CD14-positive monocyte (primary cell): ENCODE results near the gene VANGL1. TPM values are rescaled to one million over a fixed set of nuclear protein-coding genes. Genes with fewer than 3 reads are reported as not detected.
A peak's percentile ranks its signal among the peaks of the same experiment; 100 is the strongest.

Experiments used
- DNase-seq, 3 donors: peaks; one replicate each; pipeline ENCODE4 v3.0.0-alpha.2; 2011 to 2022
- H2AFZ ChIP-seq: 2 replicates; pipeline ENCODE4 v1.6.0; 2012; ENCODE audit warnings: mild to moderate bottlenecking, low read depth, low read length, inconsistent platforms; ENCODE audit not compliant: insufficient read depth, poor library complexity, severe bottlenecking
- H3K27ac ChIP-seq, 2 donors: 1 replicate in 1 of 2; 2 replicates in 1 of 2; pipeline ENCODE4 v1.5.1; 2012 to 2013; ENCODE audit warnings: low read length in 2 of 2, control low read depth in 1 of 2, inconsistent platforms in 1 of 2, low read depth in 1 of 2, mild to moderate bottlenecking in 1 of 2
- H3K27me3 ChIP-seq, 2 donors: one replicate each; pipeline versions ENCODE4 v1.6.0 to v1.6.1; 2011 to 2013; ENCODE audit warnings: low read length in 2 of 2; ENCODE audit not compliant: control insufficient read depth in 2 of 2, insufficient read depth in 2 of 2
- H3K36me3 ChIP-seq, 2 donors: replicated peaks in 1 of 2; 1 replicate in 1 of 2; 2 replicates in 1 of 2; pipeline versions ENCODE4 v1.5.1 to v1.6.1; 2012 to 2013; ENCODE audit warnings: low read length in 2 of 2, control low read depth in 1 of 2, inconsistent platforms in 1 of 2, mild to moderate bottlenecking in 1 of 2; ENCODE audit not compliant: insufficient read depth in 2 of 2, control insufficient read depth in 1 of 2
- H3K4me1 ChIP-seq, 2 donors: 1 replicate in 1 of 2; 2 replicates in 1 of 2; pipeline versions ENCODE4 v1.5.1 to v1.6.1; 2012 to 2013; ENCODE audit warnings: low read length in 2 of 2, control low read depth in 1 of 2, inconsistent platforms in 1 of 2, mild to moderate bottlenecking in 1 of 2, moderate library complexity in 1 of 2; ENCODE audit not compliant: insufficient read depth in 2 of 2, control insufficient read depth in 1 of 2
- H3K4me2 ChIP-seq: replicated peaks from 2 replicates; pipeline ENCODE3; 2012; ENCODE audit warnings: low read length, moderate library complexity, mild to moderate bottlenecking; ENCODE audit not compliant: poor library complexity, severe bottlenecking; ENCODE audit errors: extremely low read depth
- H3K4me3 ChIP-seq, 3 experiments: fragments of 200-600 bp in 1 of 3; sonication (generic) in 1 of 3; replicated peaks in 1 of 3; 1 replicate in 2 of 3; 2 replicates in 1 of 3; pipeline ENCODE4 v1.5.1; 2011 to 2013; ENCODE audit warnings: low read length in 3 of 3, mild to moderate bottlenecking in 3 of 3, control low read depth in 2 of 3, low read depth in 2 of 3, inconsistent platforms in 1 of 3, moderate library complexity in 1 of 3
- H3K79me2 ChIP-seq: 2 replicates; pipeline ENCODE4 v1.6.0; 2012; ENCODE audit warnings: mild to moderate bottlenecking, control low read depth, inconsistent platforms, low read length, moderate library complexity; ENCODE audit not compliant: insufficient read depth
- H3K9ac ChIP-seq: 2 replicates; pipeline ENCODE4 v1.6.0; 2017; ENCODE audit warnings: low read length, mild to moderate bottlenecking; ENCODE audit not compliant: insufficient read depth, poor library complexity, severe bottlenecking
- H3K9me3 ChIP-seq, 2 donors: replicated peaks in 1 of 2; 1 replicate in 1 of 2; 2 replicates in 1 of 2; pipeline versions ENCODE4 v1.5.1 to v1.6.1; 2012 to 2013; ENCODE audit warnings: low read length in 2 of 2, control low read depth in 1 of 2; ENCODE audit not compliant: control insufficient read depth in 1 of 2, insufficient read depth in 1 of 2
- H4K20me1 ChIP-seq: 2 replicates; pipeline ENCODE4 v1.6.0; 2012; ENCODE audit warnings: mild to moderate bottlenecking, low read length, control low read depth, moderate library complexity; ENCODE audit not compliant: insufficient read depth
- H3K27ac Mint-ChIP-seq, 7 donors: one replicate each; pipeline ENCODE4 v1.8.0; 2020; ENCODE audit warnings: mild to moderate bottlenecking in 7 of 7, mixed read lengths in 7 of 7, moderate library complexity in 6 of 7, inconsistent platforms in 2 of 7
- H3K27me3 Mint-ChIP-seq, 3 donors: one replicate each; pipeline ENCODE4 v1.8.0; 2021 to 2022; ENCODE audit warnings: low read depth in 3 of 3, mild to moderate bottlenecking in 3 of 3, mixed read lengths in 3 of 3, moderate library complexity in 3 of 3, inconsistent platforms in 1 of 3
- H3K36me3 Mint-ChIP-seq, 2 donors: one replicate each; pipeline ENCODE4 v1.8.0; 2020; ENCODE audit warnings: mixed read lengths in 2 of 2, inconsistent platforms in 1 of 2, mild to moderate bottlenecking in 1 of 2
- H3K4me1 Mint-ChIP-seq: one replicate; pipeline ENCODE4 v1.8.0; 2020; ENCODE audit warnings: mild to moderate bottlenecking, mixed read lengths
- H3K4me3 Mint-ChIP-seq, 2 donors: one replicate each; pipeline ENCODE4 v1.8.0; 2020; ENCODE audit warnings: mild to moderate bottlenecking in 2 of 2, mixed read lengths in 2 of 2, moderate library complexity in 1 of 2
- H3K9me3 Mint-ChIP-seq, 7 donors: one replicate each; pipeline ENCODE4 v1.8.0; 2020 to 2022; ENCODE audit warnings: mixed read lengths in 7 of 7, mild to moderate bottlenecking in 6 of 7, moderate library complexity in 6 of 7, inconsistent platforms in 2 of 7
- CTCF ChIP-seq: fragments of 200-600 bp; IDR thresholded peaks from one replicate; pipeline ENCODE4 v1.8.0; 2022; ENCODE audit warnings: antibody characterized with exemption, mild to moderate bottlenecking
- WGBS: methylation state at CpG from one replicate; pipeline ENCODE4 v1.1.5; 2013; ENCODE audit warnings: missing lambda C conversion rate; ENCODE audit not compliant: insufficient coverage; 5-methylcytosine and 5-hydroxymethylcytosine counted together
- intact Hi-C, 2 donors: fragments of 100-400 bp; cut with micrococcal nuclease; formaldehyde crosslinking; loops; one replicate each; pipeline versions ENCODE4 v1.15.0 to v1.15.1; 2023
- polyA plus RNA-seq, 3 donors: library from polyadenylated mRNA; depleted of rRNA in 1 of 3; unstranded in 2 of 3; stranded (reverse) in 1 of 3; fragments of 300-500 nt in 2 of 3; fragments of >200 nt in 1 of 3; fragmentation: Illumina TruSeq in 2 of 3; gene quantifications; 1 replicate in 2 of 3; 2 replicates in 1 of 3; pipeline ENCODE4 v1.2.3, GENCODE V29; 2012 to 2021

Gene VANGL1
- polyA plus RNA-seq, 3 donors, result 0.67 to 2.0 (median 1.3) TPM

GRCh38 chr1:115705963-115706362 lies 64.2 kb downstream of the VANGL1 start:
- H3K4me3 Mint-ChIP-seq, result no peak overlapping the region
- H3K36me3 Mint-ChIP-seq, result no peaks in the 10 kb centered on the region
- intact Hi-C loops, result no loop called here
- no peaks in the 10 kb centered on the region for H4K20me1 ChIP-seq
- H3K9ac ChIP-seq, result no peak overlapping the region
- no peak overlapping the region for H3K27ac ChIP-seq
- no peak overlapping the region for H3K4me2 ChIP-seq
- no peaks in the 10 kb centered on the region for H3K36me3 ChIP-seq
- no peak for TF ChIP-seq CTCF
- no peaks in the 10 kb centered on the region for H3K4me1 Mint-ChIP-seq
- no peak overlapping the region for H2AFZ ChIP-seq
- H3K27me3 Mint-ChIP-seq, result peaks cover 1 to 9% (median 3%) of the 10 kb centered on the region in 3 donors
- 100% methylated on average over 7 of the region's 9 CpGs for WGBS
- H3K27ac Mint-ChIP-seq, result no peak overlapping the region
- H3K4me1 ChIP-seq, result no peaks in the 10 kb centered on the region
- no peaks in the 10 kb centered on the region for H3K79me2 ChIP-seq
- no peak for DNase-seq
- no peak overlapping the region for H3K4me3 ChIP-seq
- H3K27me3 ChIP-seq, result no peaks in the 10 kb centered on the region
- H3K9me3 ChIP-seq, result no peaks in the 10 kb centered on the region
- no peaks in the 10 kb centered on the region for H3K9me3 Mint-ChIP-seq

DNA sequence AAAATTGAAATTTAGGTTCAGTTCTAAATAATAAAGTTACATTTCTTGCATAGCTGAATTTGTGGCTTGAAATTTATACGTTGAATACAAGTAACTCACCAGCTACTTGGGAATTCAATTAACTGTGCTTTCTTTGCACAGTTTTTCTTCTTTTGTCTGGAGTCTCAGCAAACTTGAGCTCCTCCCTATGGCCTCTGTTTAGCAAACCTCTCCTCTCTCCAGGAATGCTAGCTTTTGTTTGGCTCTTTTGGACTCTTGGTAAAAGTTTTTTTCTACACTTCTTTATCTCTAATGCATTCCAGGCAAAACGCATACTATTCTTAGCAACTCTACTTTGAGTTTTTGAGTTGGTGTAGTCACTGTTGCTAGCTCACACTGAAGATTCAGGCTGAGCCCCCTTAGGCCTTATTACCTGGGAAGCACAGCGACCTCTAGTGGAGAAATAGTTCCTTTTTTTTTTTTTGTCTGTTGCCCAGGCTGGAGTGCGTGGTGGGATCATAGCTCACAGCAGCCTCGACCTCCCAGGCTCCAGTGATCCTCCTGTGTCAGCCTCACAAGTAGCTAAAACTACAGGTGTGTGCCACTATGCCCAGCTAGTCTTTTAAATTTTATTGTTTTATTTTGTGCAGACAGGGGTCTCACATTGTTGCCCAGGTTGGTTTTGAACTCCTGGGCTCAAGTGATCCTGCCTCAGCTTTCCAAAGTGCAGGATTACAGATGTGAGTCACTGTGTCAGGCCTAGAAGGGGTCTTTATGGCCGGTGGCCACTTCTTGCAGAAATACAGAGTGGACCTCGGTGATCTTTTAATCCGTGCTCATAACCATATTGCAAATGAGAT lies 65.0 kb downstream of the VANGL1 start:
- Mint-ChIP-seq H3K27ac (no peak overlapping the region), H3K4me3 (no peak overlapping the region), H3K9me3 (no peaks in the 10 kb centered on the region), H3K4me1 (no peaks in the 10 kb centered on the region), H3K36me3 (no peaks in the 10 kb centered on the region), H3K27me3 (peaks cover 1 to 9% (median 1%) of the 10 kb centered on the region in 3 donors)
- Histone ChIP-seq H3K27ac (no peak overlapping the region), H3K4me3 (no peak overlapping the region), H3K9ac (no peak overlapping the region), H4K20me1 (no peaks in the 10 kb centered on the region), H2AFZ (no peak overlapping the region), H3K4me2 (no peak overlapping the region), H3K79me2 (no peaks in the 10 kb centered on the region), H3K27me3 (no peaks in the 10 kb centered on the region), H3K36me3 (no peaks in the 10 kb centered on the region), H3K4me1 (no peaks in the 10 kb centered on the region), H3K9me3 (no peaks in the 10 kb centered on the region)
- DNase-seq, result peak; percentile 12 to 46 (median 23)
- TF ChIP-seq CTCF, result peak; percentile 88
- 50% methylated on average over 2 of the region's 8 CpGs for WGBS
- intact Hi-C loops, result no loop called here
